Glutamatergic neuron (in vitro differentiated cells): ENCODE data around the gene TFCP2L1. TPM values are rescaled to one million over a fixed set of nuclear protein-coding genes. Genes with fewer than 3 reads are reported as not detected.
"Not testable (repeated sequence)": the region's sequence is repeated elsewhere in the genome, so short reads cannot be mapped to it uniquely, and the experiment has no call there.

Experiments
- DNase-seq: peaks from one replicate; pipeline ENCODE4 v3.0.0; 2022
- H3K27ac Mint-ChIP-seq: one replicate; pipeline ENCODE4 v1.8.0; 2020; ENCODE audit warnings: mild to moderate bottlenecking, mixed read lengths, inconsistent platforms; ENCODE audit not compliant: unreplicated experiment
- H3K27me3 Mint-ChIP-seq: one replicate; pipeline ENCODE4 v1.8.0; 2020; ENCODE audit warnings: mild to moderate bottlenecking, moderate library complexity, mixed read lengths, inconsistent platforms; ENCODE audit not compliant: unreplicated experiment
- H3K36me3 Mint-ChIP-seq: one replicate; pipeline ENCODE4 v1.8.0; 2020; ENCODE audit warnings: mild to moderate bottlenecking, mixed read lengths, inconsistent platforms; ENCODE audit not compliant: unreplicated experiment
- H3K4me1 Mint-ChIP-seq: one replicate; pipeline ENCODE4 v1.8.0; 2020; ENCODE audit warnings: mild to moderate bottlenecking, low read depth, mixed read lengths, inconsistent platforms; ENCODE audit not compliant: unreplicated experiment
- H3K4me3 Mint-ChIP-seq: one replicate; pipeline ENCODE4 v1.8.0; 2020; ENCODE audit warnings: mild to moderate bottlenecking, mixed read lengths, inconsistent platforms; ENCODE audit not compliant: unreplicated experiment
- H3K9me3 Mint-ChIP-seq: one replicate; pipeline ENCODE4 v1.8.0; 2020; ENCODE audit warnings: mild to moderate bottlenecking, moderate library complexity, mixed read lengths, inconsistent platforms; ENCODE audit not compliant: unreplicated experiment
- CTCF ChIP-seq: fragments of 200-600 bp; sonication (generic); IDR thresholded peaks from one replicate; pipeline ENCODE4 v1.5.0; 2021; ENCODE audit not compliant: partially characterized antibody, unreplicated experiment
- total RNA-seq: library from RNA; stranded (reverse); fragmentation: NEBNext Ultra II Directional; extraction: Animal tissue kit (Norgen Biotek cat#: 25700); gene quantifications from one replicate; pipeline ENCODE4 v1.2.1, GENCODE V29; 2021; ENCODE audit not compliant: unreplicated experiment

Gene TFCP2L1
- total RNA-seq, 1 donor from 2014 or later: 0.07 TPM

- H3K27me3 Mint-ChIP-seq: peaks cover 3% of the 10 kb centered on the region
Measured at GRCh38 chr2:121231385-121232000, 53.5 kb downstream of the TFCP2L1 start.

GRCh38 chr2:121228521-121228920, 56.5 kb downstream of the TFCP2L1 start:
- Mint-ChIP-seq H3K4me3 (no peak overlapping the region), H3K4me1 (no peaks in the 10 kb centered on the region), H3K27ac (no peak overlapping the region), H3K36me3 (no peaks in the 10 kb centered on the region), H3K27me3 (peaks cover 1% of the 10 kb centered on the region), H3K9me3 (peaks cover 2% of the 10 kb centered on the region)
- DNase-seq: no peak
- TF ChIP-seq CTCF: no peak

More at GRCh38 chr2:121231385-121232000, 53.5 kb downstream of the TFCP2L1 start:
- peaks cover under 1% of the 10 kb centered on the region for H3K36me3 Mint-ChIP-seq
- no peak overlapping the region for H3K4me3 Mint-ChIP-seq
- no peak overlapping the region for H3K27ac Mint-ChIP-seq
- TF ChIP-seq CTCF: no peak
- H3K9me3 Mint-ChIP-seq: no peaks in the 10 kb centered on the region
- H3K4me1 Mint-ChIP-seq: no peaks in the 10 kb centered on the region
- no peak for DNase-seq

GRCh38 chr2:121227381-121228144, 57.4 kb downstream of the TFCP2L1 start:
- H3K27ac Mint-ChIP-seq, H3K36me3 Mint-ChIP-seq, H3K9me3 Mint-ChIP-seq, H3K27me3 Mint-ChIP-seq, H3K4me1 Mint-ChIP-seq, H3K4me3 Mint-ChIP-seq: not testable (repeated sequence)
- DNase-seq: peak; percentile 45

- H3K27me3 Mint-ChIP-seq, H3K9me3 Mint-ChIP-seq, H3K4me1 Mint-ChIP-seq: not testable (repeated sequence)
Measured at GRCh38 chr2:121225681-121226080, 59.3 kb downstream of the TFCP2L1 start.

GRCh38 chr2:121220995-121221394, 64.0 kb downstream of the TFCP2L1 start:
- H3K36me3 Mint-ChIP-seq: no peaks in the 10 kb centered on the region
- DNase-seq: no peak
- peaks cover 3% of the 10 kb centered on the region for H3K9me3 Mint-ChIP-seq
- TF ChIP-seq CTCF: no peak
- no peak overlapping the region for H3K27ac Mint-ChIP-seq
- H3K4me1 Mint-ChIP-seq: no peaks in the 10 kb centered on the region
- no peaks in the 10 kb centered on the region for H3K27me3 Mint-ChIP-seq
- H3K4me3 Mint-ChIP-seq: no peak overlapping the region

More at GRCh38 chr2:121225681-121226080, 59.3 kb downstream of the TFCP2L1 start:
- H3K4me3 Mint-ChIP-seq, H3K36me3 Mint-ChIP-seq, H3K27ac Mint-ChIP-seq, DNase-seq: not testable (repeated sequence)

- Mint-ChIP-seq H3K27ac (no peak overlapping the region), H3K27me3 (peaks cover 1% of the 10 kb centered on the region), H3K36me3 (no peaks in the 10 kb centered on the region), H3K9me3 (peaks cover 1% of the 10 kb centered on the region), H3K4me3 (no peak overlapping the region), H3K4me1 (no peaks in the 10 kb centered on the region)
- no peak for DNase-seq
- no peak for TF ChIP-seq CTCF
Measured at GRCh38 chr2:121219866-121220265, 65.1 kb downstream of the TFCP2L1 start.
